OCI-LY1 (cell line): Measurements from ENCODE around the gene COMMD8.

Source experiments
- H2AFZ ChIP-seq: fragments of 200-600 bp; sonication (generic), shearing (Covaris generic); 2 replicates; pipeline ENCODE4 v1.6.0; 2014; ENCODE audit warnings: antibody characterized with exemption, mild to moderate bottlenecking, low read length
- H3F3A ChIP-seq: fragments of 200-600 bp; sonication (generic), shearing (Covaris generic); 2 replicates; pipeline ENCODE4 v1.6.0; 2014; ENCODE audit warnings: mild to moderate bottlenecking, antibody characterized with exemption, low read length, moderate library complexity; ENCODE audit not compliant: insufficient read depth
- H3K27ac ChIP-seq: fragments of 200-600 bp; sonication (generic); 2 replicates; pipeline ENCODE4 v1.5.1; 2014; ENCODE audit warnings: low read length, mixed run types, mild to moderate bottlenecking, low read depth; ENCODE audit not compliant: poor library complexity, severe bottlenecking
- H3K27me3 ChIP-seq: fragments of 200-600 bp; sonication (generic); 2 replicates; pipeline ENCODE4 v1.6.0; 2014; ENCODE audit warnings: antibody characterized with exemption, mild to moderate bottlenecking, low read length, moderate library complexity; ENCODE audit not compliant: insufficient read depth
- H3K36me3 ChIP-seq: fragments of 200-600 bp; sonication (generic); 2 replicates; pipeline ENCODE4 v1.6.1; 2014; ENCODE audit warnings: mild to moderate bottlenecking, antibody characterized with exemption, low read length, moderate library complexity, mixed read lengths; ENCODE audit not compliant: insufficient read depth
- H3K4me1 ChIP-seq: fragments of 200-600 bp; sonication (generic); 2 replicates; pipeline ENCODE4 v1.5.1; 2014; ENCODE audit warnings: mild to moderate bottlenecking, low read length, moderate library complexity; ENCODE audit not compliant: insufficient read depth, severe bottlenecking
- H3K4me2 ChIP-seq: fragments of 200-600 bp; sonication (generic), shearing (Covaris generic); 2 replicates; pipeline ENCODE4 v1.6.1; 2014; ENCODE audit warnings: low read length
- H3K4me3 ChIP-seq: fragments of 200-600 bp; sonication (generic); 2 replicates; pipeline ENCODE4 v1.5.1; 2014; ENCODE audit warnings: low read length, low read depth, mild to moderate bottlenecking, mixed read lengths; ENCODE audit not compliant: poor library complexity, severe bottlenecking
- H3K79me2 ChIP-seq: fragments of 200-600 bp; shearing (Covaris generic); 2 replicates; pipeline ENCODE4 v1.6.1; 2016; ENCODE audit warnings: mixed run types, low read length, mixed read lengths; ENCODE audit not compliant: insufficient read depth
- H3K9ac ChIP-seq: fragments of 200-600 bp; sonication (generic), shearing (Covaris generic); 2 replicates; pipeline ENCODE4 v1.6.1; 2014; ENCODE audit warnings: mild to moderate bottlenecking, low read length, mixed read lengths
- H3K9me2 ChIP-seq: fragments of 200-600 bp; sonication (generic), shearing (Covaris generic); 2 replicates; pipeline ENCODE4 v1.6.1; 2014; ENCODE audit warnings: low read depth, mild to moderate bottlenecking, low read length, mixed read lengths
- H3K9me3 ChIP-seq: fragments of 200-600 bp; shearing (Covaris generic); 2 replicates; pipeline ENCODE4 v1.6.1; 2014; ENCODE audit warnings: low read length, mixed read lengths
- H4K20me1 ChIP-seq: fragments of 200-600 bp; sonication (generic), shearing (Covaris generic); 2 replicates; pipeline ENCODE4 v1.6.0; 2016; ENCODE audit warnings: mild to moderate bottlenecking, low read length; ENCODE audit not compliant: insufficient read depth
- EZH2 ChIP-seq: fragments of 200-600 bp; sonication (generic), shearing (Covaris generic); IDR thresholded peaks from 2 replicates; pipeline ENCODE4 v1.8.0; 2017; ENCODE audit warnings: borderline replicate concordance, mixed run types, mild to moderate bottlenecking, antibody characterized with exemption, low read length, moderate library complexity, mixed read lengths
- TF ChIP-seq, protein P1 (sequence below): fragments of 200-600 bp; sonication (generic), shearing (Covaris generic); IDR thresholded peaks from 2 replicates; pipeline ENCODE4 v1.5.1; 2017; ENCODE audit warnings: mild to moderate bottlenecking, antibody characterized with exemption, low read length, moderate library complexity, mixed read lengths

Gene COMMD8

DNA sequence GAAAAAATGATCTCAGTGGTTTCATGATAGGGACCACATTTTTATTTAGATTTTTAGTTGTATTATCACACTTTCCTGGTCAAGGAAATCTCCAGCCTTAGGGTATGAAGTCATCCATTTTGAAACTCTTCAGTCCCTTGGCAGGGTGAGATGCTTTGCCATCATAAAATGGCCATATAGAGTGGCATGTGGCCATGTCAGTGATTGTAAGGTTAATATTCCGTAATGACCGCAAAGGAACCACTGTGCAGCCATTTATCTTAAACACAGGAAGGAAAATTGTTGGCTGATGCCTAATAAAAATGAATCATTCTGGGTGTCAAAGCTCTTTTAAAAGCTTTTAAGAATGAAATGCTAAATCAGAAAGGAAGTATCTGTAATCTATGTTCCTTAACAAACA, 35.6 kb downstream of the COMMD8 start:
- Histone ChIP-seq H3K9me3 (no peaks in the 10 kb centered on the region), H3K4me2 (no peak overlapping the region), H3K9ac (no peak overlapping the region), H3K9me2 (no peaks in the 10 kb centered on the region), H2AFZ (no peak overlapping the region), H3K4me1 (no peaks in the 10 kb centered on the region), H3K4me3 (no peak overlapping the region), H3K79me2 (no peaks in the 10 kb centered on the region), H3K27ac (no peak overlapping the region), H3K36me3 (no peaks in the 10 kb centered on the region), H3F3A (no peaks in the 10 kb centered on the region), H4K20me1 (no peaks in the 10 kb centered on the region), H3K27me3 (no peaks in the 10 kb centered on the region)
- no peak for TF ChIP-seq EZH2
- TF ChIP-seq, protein P1, sequence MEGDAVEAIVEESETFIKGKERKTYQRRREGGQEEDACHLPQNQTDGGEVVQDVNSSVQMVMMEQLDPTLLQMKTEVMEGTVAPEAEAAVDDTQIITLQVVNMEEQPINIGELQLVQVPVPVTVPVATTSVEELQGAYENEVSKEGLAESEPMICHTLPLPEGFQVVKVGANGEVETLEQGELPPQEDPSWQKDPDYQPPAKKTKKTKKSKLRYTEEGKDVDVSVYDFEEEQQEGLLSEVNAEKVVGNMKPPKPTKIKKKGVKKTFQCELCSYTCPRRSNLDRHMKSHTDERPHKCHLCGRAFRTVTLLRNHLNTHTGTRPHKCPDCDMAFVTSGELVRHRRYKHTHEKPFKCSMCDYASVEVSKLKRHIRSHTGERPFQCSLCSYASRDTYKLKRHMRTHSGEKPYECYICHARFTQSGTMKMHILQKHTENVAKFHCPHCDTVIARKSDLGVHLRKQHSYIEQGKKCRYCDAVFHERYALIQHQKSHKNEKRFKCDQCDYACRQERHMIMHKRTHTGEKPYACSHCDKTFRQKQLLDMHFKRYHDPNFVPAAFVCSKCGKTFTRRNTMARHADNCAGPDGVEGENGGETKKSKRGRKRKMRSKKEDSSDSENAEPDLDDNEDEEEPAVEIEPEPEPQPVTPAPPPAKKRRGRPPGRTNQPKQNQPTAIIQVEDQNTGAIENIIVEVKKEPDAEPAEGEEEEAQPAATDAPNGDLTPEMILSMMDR, result no peak

DNA sequence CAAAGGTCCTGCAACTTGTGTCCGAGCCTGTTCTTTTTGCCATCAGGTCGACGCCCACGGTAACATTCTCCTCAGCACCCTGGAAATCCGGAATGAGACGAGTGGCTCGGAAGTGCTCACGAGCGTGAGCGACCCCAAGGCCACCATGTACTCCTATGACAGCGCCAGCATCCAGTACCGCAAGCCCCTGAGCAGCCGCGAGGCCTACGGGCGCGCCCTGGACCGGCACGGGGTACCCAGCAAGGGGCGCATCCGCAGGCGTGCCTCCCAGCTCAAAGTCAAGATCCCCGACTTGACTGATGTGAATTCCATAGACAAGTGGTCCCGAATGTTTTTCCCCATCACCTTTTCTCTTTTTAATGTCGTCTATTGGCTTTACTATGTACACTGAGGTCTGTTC, 37.9 kb downstream of the COMMD8 start:
- H3K27ac ChIP-seq, result no peak overlapping the region
- no peak overlapping the region for H2AFZ ChIP-seq
- no peak overlapping the region for H3K4me3 ChIP-seq
- no peaks in the 10 kb centered on the region for H3K4me1 ChIP-seq
- H3K79me2 ChIP-seq, result no peaks in the 10 kb centered on the region
- TF ChIP-seq, protein P1, result no peak
- TF ChIP-seq EZH2, result no peak
- H4K20me1 ChIP-seq, result no peaks in the 10 kb centered on the region
- H3K27me3 ChIP-seq, result no peaks in the 10 kb centered on the region
- H3K9me3 ChIP-seq, result no peaks in the 10 kb centered on the region
- H3K9ac ChIP-seq, result no peak overlapping the region
- H3K36me3 ChIP-seq, result no peaks in the 10 kb centered on the region
- no peak overlapping the region for H3K4me2 ChIP-seq
- no peaks in the 10 kb centered on the region for H3F3A ChIP-seq
- no peaks in the 10 kb centered on the region for H3K9me2 ChIP-seq

DNA sequence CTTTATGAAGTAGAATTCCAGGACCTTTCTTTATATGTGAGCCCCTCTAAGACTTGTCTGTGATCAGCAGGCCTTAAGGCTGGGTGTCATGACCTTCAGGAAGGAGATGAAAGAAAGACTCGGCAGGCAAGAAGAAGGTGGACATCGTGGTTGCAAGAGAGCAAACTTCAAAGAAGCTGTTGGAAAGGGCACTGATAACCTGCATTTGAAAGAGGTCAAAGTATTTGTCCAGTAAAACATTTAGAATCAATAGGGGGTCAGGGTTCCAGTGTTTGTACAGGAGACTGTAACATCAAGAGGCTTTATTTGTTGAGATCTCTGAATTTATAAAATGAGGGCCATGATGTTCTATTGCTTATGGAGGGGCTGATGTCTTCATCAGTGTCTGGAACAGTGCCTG, 44.2 kb downstream of the COMMD8 start:
- Histone ChIP-seq H3K36me3 (no peaks in the 10 kb centered on the region), H3K4me1 (no peaks in the 10 kb centered on the region), H3K27ac (no peak overlapping the region), H2AFZ (no peak overlapping the region), H3K79me2 (no peaks in the 10 kb centered on the region), H3K27me3 (no peaks in the 10 kb centered on the region), H3F3A (no peaks in the 10 kb centered on the region), H3K4me2 (no peak overlapping the region), H4K20me1 (no peaks in the 10 kb centered on the region), H3K9me3 (no peaks in the 10 kb centered on the region), H3K4me3 (no peak overlapping the region), H3K9me2 (no peaks in the 10 kb centered on the region), H3K9ac (no peak overlapping the region)
- TF ChIP-seq, protein P1, result no peak
- no peak for TF ChIP-seq EZH2
